UCSD-AML1 (cell line): ENCODE data around the gene MATCAP1.
A peak's percentile ranks its signal among the peaks of the same experiment; 100 is the strongest.

ENCODE experiments used
- DNase-seq: peaks from one replicate; lab custom pipeline; 2025; ENCODE audit not compliant: unreplicated experiment; lab: John Stamatoyannopoulos, UW

The MATCAP1 gene

GRCh38 chr16:67158637-67159600 is 24.8 kb downstream of the MATCAP1 start:
- peak; percentile 74 for DNase-seq

DNA sequence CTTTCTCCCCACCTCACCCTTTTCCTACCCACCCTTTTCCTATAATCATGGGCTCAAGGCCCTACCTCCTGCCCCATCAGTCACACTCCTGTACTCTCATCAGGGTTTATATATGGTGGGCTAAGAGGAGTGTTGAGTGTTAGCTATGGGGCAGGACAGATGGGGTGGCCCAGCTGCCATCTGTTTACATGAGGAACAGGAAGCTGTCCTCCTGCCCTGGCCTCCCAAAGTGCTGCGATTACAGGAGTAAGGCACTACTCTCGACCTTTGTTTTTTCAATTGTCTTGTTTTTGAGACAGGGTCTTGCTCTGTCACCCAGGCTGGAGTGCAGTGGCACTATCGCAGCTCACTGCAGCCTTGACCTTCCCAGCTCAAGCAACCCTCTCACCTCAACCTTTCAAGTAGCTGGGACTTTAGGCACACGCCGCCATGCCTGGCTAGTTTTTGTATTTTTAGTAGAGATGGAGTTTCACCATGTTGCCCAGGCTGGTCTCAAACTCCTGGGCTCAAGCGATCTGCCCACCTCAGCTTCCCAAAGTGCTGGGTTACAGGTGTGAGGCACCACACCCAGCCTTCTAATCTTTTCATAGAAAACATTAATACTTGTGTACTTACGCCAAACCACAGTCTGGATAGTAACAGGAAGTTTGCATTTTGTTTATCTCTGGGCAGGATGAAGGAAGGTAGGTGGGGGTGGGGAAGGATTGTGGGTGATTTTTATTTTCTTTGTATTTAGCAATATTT is 25.7 kb downstream of the MATCAP1 start:
- no peak for DNase-seq

GRCh38 chr16:67157106-67157748 is 26.5 kb downstream of the MATCAP1 start:
- DNase-seq, result no peak

DNA sequence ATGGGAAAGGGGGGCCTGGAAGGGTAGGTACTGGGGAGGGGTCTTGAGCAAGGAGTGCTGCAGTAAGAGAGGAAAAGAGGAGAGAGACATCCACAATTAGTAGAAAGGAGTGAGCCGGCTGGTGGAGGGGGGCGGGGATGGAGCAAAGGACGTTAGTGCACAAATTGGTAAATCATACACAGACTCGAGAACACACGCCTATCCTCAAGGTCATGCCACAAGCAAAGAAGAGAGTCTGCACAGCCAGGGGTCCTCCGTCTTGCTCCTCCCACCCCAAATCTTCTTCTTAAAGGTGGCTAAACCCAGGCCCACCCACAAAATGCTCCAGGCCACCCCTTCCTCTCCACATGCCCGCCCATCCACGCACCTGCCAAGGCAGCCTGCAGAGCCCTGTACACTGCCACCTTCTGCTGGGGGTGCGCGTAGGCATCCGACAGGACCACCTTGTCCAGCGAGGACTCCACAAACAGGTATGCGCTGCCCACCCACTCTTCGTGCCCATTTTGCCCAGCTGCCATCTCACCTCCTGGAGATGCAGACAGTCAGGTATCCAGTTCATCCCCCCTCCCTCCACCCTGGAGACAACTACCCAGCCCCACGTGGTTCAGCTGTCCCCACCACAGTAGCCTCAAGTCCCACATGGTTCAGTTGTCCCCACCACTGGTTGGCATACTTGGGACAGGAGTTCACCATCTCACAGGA is 27.5 kb downstream of the MATCAP1 start:
- DNase-seq, result no peak

DNA sequence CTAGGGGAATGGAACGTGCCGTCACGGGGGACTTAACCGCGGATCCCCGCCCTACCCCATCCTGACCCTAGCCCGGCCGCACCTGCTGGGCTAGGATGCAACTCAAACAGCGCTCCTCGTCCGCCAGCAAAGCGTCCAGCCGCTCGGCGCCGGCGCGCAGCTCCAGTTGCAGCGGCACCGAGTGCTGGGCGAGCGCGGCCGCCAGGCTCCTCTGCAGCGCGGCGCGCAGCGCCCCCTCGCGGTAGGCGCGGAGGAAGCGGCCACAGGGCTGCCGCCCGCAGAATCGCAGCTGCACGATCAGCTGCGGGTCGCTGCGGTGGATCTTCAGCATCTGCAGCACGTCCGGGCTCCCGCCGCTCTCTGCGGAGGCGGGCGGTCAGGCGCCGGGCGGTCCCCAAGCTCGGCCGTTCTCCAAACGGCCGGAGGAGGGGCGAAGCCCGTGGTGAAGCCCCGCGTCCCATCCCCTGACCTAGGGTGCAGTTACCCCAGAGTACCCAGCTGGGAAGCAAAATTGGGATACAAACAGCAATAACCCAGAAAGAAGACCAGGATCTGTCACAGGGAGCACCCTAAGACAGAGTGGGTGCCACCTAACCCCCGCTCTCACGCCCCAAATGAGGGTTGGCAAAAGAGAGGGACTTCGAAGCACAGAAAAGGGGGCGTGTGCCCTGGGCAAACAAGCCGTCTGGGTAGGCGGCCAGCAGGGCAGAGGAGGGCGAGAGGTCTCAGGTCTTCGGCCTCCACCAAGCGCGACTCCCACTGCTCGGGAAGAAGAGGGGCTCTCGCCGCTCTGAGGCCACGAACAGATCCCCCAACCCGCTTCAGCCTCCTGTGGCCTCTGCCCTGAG is 28.2 kb downstream of the MATCAP1 start:
- peak; percentile 78 for DNase-seq

DNA sequence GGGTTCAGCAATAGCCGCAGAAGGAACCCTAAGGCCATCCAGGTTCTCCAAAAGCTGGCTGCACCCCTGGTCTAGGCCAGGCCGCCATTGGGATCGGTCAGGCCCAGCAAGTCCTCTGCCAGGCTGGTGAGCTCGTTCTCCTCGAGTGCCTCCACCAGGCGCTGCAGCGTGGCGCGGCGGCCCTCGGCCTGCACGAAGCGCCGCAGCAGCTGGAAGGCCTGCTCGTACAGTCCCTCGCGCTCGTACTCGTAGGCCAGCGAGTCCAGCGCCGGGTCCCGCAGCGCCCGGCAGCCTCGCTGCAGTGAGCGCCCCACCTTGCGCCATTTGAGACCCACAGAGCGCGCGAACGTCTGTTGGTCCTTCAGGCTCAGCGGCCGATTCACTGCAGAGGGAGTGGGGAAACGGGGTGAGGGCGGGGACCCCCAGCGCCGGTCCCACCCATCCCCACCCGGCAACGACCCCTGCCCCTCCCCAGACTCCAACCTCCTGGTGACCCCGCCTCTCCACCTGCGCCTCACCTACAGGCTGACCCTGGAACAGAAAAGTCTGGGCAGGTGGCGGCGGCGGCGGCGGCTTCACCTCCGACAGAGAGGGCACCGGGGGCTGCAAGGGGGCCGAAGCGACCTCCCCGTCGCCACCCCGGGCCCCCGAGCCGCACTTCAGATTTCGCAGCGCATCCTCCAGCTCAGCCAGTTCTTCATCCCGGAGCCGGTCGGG is 29.0 kb downstream of the MATCAP1 start:
- DNase-seq, result no peak

- DNase-seq, result no peak
These were observed 32.2 kb downstream of the MATCAP1 start for GRCh38 chr16:67151431-67152097.

- DNase-seq, result no peak
These were observed 32.8 kb downstream of the MATCAP1 start, which contains the start of gene B3GNT9 for GRCh38 chr16:67150833-67151396. Gene B3GNT9 (minus strand): TSS chr16:67150998. CDS start chr16:67150485, 513 bp downstream.

GRCh38 chr16:67150047-67150832 is 33.5 kb downstream of the MATCAP1 start:
- no peak for DNase-seq

- no peak for DNase-seq
These were observed 34.3 kb downstream of the MATCAP1 start for GRCh38 chr16:67149276-67150046.

DNA sequence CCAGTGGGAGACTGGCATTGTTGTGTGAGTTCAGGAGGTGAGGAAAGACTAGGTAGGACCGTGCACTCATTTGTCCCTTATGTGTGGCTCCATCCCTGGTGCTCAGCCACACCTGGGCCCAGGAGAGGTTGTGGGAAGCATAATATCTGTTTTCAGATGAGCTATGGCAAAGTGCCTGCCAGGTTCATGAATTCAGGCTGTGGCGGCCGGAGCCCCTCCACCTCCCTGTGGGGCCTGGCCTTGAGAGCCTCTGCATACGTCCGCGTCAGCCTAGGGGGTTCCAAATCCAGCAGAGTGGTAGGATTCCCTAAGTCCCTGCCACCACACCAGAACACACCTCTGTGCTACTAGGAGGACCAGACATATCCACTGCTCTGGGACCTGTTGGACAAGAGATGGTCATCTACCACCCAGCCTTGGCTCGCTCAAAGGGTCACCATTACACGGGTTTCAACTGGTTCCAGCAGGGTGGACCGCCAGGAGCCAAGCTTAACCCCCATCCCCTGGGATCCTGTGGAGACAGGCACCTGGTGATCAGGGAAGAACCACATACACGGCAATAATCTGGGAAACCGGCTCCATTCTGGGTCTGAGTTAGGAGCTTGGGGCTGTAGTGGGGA is 35.0 kb downstream of the MATCAP1 start:
- DNase-seq, result no peak

DNA sequence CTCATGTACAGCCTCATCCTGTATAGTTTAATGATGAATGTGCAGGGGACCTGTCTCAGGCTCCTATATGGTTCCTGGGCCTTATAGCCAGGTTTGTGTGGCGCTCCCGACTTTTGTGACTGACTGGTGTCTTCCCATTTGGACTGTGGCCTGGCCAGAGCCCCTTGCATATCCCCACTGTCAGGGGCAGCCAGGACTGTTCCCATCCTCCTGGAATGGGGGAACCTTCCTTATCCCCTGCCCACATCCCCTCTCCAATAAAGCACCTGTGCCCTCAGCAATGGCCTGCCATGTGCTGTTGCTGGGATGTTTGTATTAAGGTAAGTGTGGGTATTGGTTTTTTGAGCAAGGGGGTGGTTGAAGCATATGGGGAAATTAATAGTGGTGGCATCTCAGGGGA is 35.5 kb downstream of the MATCAP1 start:
- no peak for DNase-seq

GRCh38 chr16:67147437-67148140 is 36.2 kb downstream of the MATCAP1 start:
- no peak for DNase-seq

DNA sequence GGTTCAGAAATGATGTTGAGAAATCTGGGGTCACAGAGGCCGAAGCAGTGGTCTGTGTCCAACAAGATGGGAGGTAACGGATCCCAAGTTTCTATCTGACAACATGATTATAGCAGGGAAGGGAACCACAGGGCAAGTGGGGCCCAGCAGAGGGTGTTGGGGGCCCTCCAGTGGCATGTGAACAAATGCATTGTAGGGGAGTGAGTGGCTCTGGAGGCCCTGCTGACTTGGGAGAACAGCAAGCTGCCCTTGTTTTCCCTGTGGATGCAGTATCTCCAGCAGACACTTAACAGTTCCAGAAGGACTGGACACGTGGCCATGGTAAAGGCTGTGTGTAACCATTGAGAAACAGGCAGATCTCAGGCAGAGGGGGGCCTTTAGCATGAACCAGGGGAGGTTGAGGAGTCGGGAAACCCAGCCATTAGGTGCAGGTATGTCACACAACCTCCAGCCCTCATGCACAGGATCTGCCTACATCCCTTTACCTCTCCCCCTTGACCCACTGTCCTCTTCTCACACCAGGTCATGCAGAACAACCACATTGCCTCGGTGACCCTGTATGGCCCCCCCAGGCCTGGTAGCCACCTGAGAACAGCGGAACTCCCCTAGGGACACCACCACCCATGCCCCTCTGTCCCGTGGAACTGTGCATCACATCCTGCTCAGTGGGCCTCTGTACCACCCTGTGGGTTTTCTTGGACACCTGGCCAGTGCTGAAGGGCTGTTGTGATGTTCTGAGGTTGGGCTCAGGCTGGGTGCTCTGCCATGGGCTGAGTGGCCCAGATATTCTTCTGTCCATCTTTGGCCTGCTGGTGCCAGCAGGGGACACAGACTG is 37.0 kb downstream of the MATCAP1 start:
- DNase-seq, result no peak

DNA sequence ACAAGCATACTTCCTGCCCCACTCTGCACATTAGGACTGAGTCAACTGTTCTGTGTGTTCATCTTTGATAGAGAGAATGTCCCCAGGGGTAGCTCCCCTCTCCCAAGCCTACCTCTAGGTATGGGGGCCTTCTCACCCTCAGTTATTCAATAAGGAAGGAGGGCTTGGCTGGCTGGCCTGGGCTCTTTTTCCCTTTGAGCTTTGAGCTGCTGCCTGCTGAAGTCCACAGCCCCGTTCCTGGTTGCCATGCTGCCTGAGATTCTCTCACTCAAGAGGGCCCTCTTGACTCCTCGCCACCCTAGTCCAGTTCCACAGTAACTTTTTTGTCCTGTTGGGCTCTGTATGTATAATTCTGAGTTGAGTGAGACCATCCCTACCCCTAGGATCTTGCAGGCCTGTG is 38.0 kb downstream of the MATCAP1 start:
- DNase-seq, result no peak
